GM11168 (cell line): ENCODE results near the gene SH3PXD2B.

ENCODE experiments used
- in situ Hi-C: fragments of 300-500 bp; cut with MboI; formaldehyde crosslinking; loops from one replicate; pipeline ENCODE4 v1.12.0; 2022; ENCODE audit warnings: low sequenced_read_pairs; ENCODE audit not compliant: unreplicated experiment

The SH3PXD2B gene

DNA sequence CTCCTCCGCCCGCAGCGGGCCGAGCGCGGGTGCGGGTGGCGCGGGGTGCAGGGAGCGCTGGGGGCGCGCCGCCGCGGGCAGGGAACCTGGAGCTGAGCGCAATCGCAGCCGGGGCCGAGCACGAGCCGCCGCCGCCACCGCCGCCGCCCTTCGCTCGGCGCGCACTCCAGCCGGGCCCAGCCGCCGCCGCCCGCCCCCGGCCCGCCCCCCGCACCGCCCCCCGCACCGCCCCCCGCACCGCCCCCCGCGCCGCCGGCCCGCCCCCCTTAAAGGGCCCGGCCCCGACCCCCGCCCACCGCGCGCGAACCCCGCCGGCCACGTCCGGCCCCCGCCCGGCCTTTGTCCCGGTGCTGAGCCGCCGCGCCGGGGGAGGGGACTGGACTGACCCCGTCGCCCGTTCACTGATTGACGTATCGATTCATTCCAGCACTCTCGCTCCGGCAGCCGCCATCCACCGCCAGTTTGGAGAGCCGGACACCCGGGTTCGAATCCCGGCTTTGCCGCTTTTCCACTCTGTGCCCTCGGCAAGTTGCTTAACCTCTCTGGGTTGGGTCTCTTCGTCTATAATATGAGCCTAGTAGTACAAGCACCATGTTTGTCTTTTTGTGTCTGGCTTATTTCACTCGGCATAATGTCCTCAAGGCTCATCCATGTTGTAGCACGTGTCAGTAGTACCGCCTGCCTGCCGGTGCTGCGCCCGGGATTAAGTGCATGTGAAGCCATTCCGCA lies at the start of gene SH3PXD2B:
TSS of gene SH3PXD2B (minus strand) at position 168 of the 729 bp plus-strand sequence. CDS start 173 bp downstream, outside the sequence.
- in situ Hi-C loops, result no loop called here

DNA sequence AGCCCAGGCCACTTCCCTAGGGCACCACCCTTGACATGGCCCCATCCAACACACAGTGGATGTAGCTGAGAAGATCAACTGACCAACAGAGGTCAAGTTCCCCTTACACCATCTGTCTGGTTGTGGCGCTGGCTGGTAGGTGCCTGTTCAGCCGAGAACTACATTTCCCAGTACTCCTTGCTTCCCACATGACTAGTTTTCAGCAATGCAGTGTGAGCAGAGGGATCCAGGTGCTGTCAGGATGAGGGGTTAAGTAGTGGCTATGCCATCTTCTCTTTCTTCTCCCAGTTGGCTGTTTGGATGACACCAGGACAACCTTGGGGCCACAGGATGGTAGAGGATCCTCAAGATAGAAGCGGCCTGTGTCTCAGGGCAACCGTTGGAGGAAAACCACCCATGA lies 48.6 kb upstream of the SH3PXD2B start:
- in situ Hi-C loops, result no loop called here

DNA sequence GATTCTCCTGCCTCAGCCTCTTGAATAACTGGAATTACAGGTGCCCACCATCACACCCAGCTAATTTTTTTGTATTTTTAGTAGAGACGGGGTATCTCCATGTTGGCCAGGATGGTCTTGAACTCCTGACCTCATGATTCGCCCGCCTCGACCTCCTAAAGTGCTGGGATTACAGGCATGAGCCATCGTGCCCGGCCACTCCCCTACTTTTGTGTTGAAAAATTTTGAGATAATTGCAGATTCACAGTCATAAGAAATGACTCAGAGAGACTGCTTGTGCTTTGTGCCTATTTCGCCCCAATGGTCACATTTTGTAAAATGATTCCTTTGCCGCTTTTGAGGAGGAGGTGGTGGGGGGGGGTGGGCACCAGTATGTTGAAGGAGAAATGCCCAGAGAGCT lies 48.1 kb upstream of the SH3PXD2B start:
- in situ Hi-C loops, result no loop called here

DNA sequence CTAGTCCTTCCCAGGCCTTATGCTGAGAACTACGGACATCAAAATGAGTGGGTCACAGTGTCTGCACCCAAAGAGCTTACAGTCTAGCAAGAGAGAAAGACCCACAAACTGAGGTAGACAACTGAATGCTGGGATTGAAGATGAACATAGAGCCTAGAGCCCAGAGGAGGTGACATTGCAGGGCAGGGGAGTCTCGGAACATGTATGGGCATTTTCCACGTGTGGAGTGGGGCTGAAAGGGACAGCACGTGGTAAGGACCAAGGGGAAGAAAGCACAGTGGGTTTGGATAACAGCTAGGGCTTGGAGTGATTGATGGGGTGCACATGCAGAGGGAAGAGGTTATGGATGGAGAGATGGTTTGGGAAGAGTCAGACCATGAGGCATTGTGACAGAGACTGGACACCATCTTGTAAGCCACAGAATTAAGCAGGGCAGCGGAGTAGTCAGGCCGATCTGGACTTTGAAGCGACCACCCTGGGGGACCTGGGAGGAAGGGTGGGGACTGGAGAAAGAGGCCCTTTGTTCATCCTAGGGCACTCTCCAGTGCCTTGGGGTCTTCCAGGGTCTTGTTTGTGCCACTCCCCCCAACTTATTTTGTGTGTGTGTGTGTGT lies 47.5 kb upstream of the SH3PXD2B start:
- in situ Hi-C loops, result no loop called here

DNA sequence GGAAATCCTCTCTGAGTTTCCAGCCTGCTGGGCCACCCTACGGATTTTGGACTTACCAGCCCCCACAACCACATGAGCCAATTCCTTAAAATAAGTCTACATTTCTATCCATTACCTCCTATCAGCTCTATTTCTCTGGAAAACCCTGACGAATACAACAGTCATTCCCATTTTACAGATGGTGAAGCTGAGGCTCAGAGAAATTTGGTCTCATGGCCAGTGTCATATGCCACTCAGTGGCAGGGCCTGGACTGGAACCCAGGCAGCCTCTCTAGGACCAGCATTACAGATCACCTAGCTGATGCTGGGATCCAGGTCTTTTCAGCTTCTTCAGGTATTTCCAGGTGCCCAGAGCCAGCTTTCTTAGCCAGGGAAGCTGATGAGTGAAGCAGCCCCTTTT lies 45.0 kb upstream of the SH3PXD2B start:
- in situ Hi-C loops, result loop anchor here (25.0 kb wide), 1 partner anchor 438 kb away; no protein-coding TSS in a partner anchor

DNA sequence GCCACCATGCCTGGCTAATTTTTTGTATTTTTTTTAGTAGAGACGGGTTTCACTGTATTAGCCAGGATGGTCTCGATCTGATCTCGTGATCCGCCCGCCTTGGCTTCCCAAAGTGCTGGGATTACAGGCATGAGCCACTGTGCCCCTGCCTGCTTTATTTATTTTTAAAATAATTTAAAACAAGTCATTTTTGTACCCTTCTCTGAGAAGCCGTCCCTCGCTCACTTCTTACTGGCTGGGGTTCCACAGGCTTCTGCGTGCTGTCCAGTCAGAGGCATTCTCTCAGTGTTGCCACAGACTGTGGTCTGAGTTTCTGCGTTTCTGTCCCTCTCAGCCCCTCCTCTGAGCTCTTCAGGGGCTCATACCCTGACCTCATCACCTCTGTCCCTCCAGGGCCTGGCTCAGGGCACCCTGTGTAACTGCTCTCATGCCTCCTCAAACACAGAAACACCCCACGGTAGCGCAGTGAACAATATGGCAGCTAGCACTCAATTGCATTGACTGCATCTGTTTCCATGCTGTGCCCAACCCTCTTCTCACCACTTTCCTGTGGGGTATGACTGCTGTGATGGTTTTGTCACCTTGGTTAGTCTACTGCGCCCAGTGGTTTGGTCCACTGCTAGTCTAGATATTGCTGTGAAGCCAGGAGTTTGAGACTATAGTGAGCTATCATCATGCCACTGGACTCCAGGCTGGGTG lies 44.3 kb upstream of the SH3PXD2B start:
- in situ Hi-C loops, result loop anchor here (25.0 kb wide), 1 partner anchor 439 kb away; no protein-coding TSS in a partner anchor

DNA sequence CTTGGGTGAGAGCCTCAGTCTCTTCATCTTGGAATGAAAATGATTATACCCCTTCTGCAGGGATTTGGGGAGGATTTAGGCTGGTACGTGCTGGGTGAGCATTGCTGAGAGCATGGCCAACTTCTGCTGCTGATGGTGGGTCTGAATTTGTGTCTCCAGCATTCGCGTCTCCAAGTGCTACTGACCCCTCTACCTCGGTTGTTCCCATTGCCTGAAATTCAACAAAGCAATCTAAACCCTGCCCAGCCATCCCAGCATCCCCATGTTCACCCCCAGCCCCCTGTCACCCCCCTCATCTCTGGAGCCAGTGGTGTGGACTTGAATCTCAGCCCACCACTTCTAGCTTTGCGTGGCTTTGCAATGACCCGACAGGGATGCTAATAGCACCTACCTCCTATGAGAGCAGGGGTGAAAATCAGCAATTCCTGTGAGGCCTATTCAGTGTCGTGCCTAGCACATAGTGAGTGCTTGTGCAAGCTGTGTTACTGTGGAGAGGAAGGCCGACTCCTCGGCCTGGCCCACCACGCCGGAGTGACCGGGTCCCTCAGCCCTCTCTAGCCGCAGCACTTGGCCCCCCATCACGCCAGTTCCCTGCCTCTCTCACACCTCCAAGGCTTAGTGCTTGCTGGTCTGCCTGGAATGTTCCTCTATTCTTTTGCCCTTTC lies 43.4 kb upstream of the SH3PXD2B start:
- in situ Hi-C loops, result loop anchor here (25.0 kb wide), 1 partner anchor 440 kb away; no protein-coding TSS in a partner anchor

DNA sequence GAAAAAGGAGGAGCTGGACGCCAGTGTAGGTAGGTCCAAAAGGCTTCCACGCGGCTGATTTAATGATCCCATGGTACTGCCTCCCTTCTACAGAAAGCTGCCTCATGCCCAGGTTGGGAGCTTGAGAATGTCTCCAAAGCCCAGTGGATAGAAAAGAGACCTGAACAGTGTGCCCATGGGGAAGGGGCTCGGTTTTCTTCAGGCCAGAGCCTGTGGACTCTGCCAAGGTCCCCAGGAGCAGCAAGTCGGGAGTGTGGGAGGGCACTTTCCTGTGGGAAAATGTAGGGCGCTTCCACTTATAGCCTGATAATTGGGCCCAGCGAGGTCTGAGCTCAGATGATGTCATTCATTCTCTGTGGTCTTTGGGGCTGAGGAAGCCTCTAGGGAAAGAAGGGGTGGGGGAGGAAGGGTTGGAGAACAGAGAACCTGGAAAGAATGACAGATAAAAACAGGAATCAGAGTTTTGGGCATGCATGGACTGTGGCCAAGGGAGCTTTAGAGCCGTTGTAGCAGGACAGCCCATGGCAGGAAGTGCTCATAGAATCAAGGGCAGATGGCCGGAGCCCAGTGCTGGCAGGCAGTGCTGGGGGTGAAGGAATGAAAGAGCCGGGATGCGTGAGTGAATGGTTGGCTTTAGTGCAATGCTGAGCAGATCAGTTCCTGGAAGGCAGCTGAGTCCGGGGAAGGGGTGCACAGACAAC lies 42.5 kb upstream of the SH3PXD2B start:
- in situ Hi-C loops, result loop anchor here (25.0 kb wide), 1 partner anchor 440 kb away; no protein-coding TSS in a partner anchor

DNA sequence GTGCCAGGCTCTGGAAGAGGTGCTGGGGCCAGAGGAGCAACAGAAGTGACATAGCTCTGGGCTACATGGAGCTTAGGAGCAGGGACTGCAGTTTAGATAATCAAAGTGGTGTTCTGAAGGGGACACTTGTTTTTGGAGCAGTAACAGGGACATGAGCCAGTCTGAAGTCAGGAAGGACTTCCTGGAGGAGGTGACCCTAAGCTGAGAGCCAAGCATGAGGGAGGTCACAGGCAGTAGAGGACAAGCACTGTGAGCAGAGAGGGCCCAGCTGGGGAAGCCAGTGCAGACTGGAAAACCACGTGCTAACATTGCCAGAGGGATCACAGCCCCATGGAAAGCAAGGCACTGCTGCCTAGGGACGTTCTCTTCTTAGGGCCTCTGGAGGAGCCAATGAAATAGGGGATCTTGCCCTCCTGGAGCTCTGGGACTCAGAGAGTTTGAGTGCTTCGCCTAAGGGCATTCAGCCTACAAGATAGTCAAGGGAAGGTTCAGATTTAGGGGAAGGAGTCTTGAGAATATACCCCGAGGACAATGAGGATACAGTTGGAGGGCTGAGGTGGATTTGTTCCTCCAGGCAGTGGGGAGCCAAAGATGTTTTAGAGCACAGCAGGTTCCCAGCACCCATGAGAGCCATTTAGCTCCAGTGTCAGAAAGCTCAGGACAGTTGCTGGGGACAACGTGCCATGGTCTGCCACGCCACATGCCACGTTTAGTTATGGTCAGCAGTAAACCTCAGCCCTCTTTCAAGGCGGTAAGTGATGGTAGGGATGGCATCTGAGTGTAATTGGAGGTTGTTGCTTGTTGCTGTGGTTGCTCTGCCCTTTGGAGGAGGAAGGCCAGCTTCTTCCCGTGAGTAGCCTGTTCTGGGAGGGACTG lies 40.5 kb upstream of the SH3PXD2B start:
- in situ Hi-C loops, result loop anchor here (25.0 kb wide), 1 partner anchor 442 kb away; no protein-coding TSS in a partner anchor

DNA sequence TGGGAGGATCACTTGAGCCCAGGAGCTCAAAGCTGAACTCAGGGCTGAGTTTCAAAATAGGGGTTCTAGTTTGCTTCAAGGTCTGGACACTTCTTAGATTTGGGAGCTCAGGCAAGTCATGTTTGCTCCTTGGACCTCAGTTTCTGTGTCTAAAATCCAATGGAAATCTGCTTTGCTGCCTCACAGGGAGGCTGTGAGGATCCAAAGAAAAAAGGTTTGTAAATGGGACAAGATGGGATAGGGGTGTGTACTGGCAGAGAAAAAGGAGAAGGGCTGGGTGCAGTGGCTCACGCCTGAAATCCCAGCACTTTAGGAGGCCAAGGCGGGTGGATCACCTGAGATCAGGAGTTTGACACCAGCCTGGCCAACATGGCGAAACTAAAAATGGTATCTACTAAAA lies 39.6 kb upstream of the SH3PXD2B start:
- in situ Hi-C loops, result loop anchor here (25.0 kb wide), 1 partner anchor 443 kb away; no protein-coding TSS in a partner anchor

DNA sequence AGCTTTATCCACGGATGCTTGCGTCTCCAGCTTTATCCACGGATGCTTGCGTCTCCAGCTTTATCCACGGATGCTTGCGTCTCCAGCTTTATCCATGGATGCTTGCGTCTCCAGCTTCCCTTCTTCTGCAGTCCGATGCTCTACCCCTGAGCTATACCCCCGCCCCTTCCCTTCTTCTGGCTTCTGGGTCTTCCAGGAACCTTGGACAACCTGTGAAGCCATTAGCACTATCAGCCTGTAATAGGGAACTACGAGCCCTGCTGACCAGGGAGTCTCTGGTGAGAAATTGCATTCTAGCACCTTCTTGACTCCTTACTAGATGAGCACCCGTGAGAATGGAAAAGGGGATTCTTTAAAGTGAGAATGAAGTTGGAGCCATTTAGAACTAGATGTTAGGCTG lies 39.1 kb upstream of the SH3PXD2B start:
- in situ Hi-C loops, result loop anchor here (25.0 kb wide), 1 partner anchor 444 kb away; no protein-coding TSS in a partner anchor

DNA sequence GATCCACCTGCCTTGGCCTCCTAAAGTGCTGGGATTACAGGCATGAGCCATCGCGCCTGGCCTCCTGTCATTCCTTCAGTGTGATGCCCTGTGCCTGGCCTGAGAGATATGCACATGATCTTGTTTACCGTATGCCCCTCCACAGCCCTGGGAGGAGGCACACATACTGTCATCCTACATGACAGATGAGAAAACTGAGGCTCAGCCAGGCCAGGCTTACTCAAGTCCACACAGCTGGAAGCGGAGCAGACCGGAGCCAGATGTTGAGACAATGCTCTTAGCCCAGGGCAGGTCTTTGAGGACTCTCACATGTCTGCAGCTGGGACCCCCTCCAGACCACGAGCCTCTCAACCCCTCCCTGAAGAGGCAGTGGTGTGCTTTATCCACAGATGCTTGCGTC lies 38.7 kb upstream of the SH3PXD2B start:
- in situ Hi-C loops, result loop anchor here (25.0 kb wide), 1 partner anchor 444 kb away; no protein-coding TSS in a partner anchor

DNA sequence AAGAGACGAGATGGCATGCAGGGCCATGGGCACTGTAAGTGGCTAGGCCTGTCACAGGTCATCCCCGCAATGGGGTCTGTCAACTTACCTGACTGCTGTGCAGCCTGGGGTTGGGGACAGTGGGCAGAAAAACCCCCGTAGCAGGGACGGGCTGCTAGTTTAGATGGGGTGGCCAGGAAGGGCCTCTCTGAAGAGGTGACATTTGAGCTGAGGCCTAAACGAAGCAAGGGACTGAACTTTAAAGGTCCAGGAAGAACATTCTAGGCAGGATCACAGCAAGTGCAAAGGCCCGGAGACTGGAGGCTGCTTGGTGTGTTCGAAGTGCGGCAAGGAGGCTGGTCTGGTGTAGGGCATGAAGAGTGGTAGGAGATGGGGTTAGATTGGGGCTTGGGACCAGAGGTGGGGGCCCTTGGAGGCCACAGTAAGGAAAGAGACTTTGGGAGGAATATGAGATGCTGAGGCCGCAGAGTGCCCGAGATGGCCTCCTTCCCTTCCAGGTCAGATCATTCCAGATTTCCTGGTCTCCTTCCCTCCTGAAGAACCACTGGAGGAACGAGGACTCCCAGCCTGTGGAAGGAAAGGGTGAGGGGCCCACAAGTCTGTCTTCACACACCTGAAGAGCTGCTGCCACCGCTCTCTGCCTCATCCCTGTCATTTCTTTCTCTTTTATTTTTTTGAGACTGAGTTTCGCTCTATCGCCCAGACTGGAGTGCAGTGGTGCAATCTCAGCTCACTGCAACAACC lies 37.9 kb upstream of the SH3PXD2B start:
- in situ Hi-C loops, result loop anchor here (25.0 kb wide), 1 partner anchor 445 kb away; no protein-coding TSS in a partner anchor

DNA sequence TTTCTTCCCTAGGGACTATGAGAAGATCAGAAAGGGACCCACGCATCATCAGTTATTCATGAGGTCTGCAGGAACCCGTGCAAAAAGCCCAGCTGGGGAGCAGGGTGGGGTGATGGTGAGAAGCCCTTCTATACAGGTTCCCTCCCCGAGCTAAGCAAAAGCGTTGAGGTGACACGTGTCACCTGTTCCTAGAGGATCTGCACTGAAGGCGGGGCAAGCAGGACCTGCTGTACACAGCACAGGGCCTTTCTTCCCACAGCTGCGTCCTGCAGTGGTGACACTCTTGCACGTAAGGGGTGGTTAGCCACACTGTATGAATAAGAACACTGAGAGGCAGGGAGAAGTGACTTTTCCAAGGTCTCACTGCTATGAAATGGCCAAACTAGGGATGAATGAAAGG lies 37.2 kb upstream of the SH3PXD2B start:
- in situ Hi-C loops, result loop anchor here (25.0 kb wide), 1 partner anchor 446 kb away; no protein-coding TSS in a partner anchor

DNA sequence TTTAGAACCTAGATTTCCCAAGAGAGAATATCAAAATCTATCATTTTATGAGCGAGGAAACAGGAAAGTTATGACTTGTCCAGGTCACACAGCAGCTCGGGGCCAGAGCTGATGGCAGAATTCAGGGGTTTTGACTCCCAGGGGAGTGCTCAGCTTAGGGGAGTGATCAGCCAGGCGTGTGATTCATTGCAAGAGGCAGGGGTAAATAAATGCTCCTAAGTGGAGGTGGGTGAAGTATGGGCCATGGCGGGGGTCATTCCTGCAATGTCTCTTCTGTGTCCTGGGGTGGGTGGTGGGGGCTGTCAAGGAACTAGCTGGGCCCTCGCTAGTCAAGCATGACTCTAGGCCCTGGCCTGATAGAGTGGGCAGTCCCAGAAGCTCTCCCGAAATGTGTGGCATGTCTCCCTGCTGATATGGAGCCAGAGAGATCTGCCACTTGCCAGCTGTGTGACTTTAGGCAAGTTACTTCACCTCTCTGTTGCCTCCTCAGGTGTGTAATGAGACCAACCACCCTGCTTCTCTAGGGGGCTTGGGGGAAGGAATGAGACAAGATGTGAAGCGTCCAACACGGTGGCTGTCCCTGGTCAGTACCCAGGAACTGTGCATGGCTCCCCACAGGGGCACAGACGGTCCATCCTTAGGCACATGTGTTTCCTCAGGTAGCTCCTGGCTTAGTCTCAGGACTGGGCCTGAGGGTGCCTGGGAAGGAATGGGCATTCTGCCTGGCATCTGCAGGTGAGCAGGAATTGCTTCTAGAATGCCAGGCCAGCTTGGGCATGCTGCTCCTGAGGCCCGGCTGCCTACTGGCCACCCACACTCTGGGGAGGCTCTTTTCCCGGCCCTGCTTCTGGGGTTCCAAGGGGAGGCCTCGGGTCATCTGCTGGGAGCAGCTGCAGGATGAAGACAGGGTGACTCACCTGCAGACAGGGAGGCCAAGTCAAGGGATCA lies 36.5 kb upstream of the SH3PXD2B start:
- in situ Hi-C loops, result loop anchor here (25.0 kb wide), 1 partner anchor 447 kb away; no protein-coding TSS in a partner anchor

DNA sequence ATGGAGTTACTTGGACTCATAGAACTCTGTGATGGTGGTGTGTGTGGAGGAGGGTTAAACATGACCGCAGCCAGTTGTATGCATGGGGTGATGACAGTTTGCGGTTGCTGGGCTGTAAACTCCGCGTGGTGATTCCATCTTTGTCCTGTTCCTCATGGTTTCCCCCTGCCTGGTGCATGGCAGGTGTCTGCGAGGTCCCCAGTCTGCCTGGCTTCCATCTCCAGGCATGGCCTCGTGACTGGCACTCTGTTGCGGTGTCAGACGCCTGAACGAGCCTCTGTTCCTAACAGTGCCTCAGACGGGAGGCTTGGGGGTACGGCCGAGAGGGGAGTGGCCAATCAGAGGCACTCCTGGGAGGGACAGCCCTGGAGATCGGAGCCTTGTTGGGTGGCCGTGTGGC lies 33.9 kb upstream of the SH3PXD2B start:
- in situ Hi-C loops, result loop anchor here (25.0 kb wide), 1 partner anchor 449 kb away; no protein-coding TSS in a partner anchor

DNA sequence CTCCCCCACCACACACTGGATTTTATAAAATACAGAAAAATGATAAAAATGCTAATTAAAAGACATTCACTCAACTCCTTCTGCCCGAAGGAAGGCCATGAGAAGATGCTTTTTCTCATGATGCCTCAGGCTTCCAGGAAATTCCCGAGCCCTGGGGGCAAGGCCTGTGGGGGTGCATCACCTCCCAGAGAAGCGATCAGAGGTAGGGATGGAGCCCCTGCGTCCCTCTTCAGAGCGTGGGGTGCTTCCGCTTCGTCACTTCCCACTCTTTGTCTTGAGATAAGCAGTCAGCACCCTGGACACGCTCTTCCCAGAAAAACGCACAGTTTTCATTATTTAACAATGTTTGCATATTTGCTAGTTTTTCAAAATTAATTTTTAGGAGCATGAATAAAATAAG lies 33.3 kb upstream of the SH3PXD2B start:
- in situ Hi-C loops, result loop anchor here (25.0 kb wide), 1 partner anchor 450 kb away; no protein-coding TSS in a partner anchor
